Calu3 (cell line): ENCODE results near the gene UCHL3. TPM values are rescaled to one million over a fixed set of nuclear protein-coding genes. Genes with fewer than 3 reads are reported as not detected.

ENCODE experiments used
- BruUV-seq: library from RNA; stranded (reverse); fragments of 400-500 nt; replicated peaks from 2 replicates; lab custom pipeline; 2021; lab: Mats Ljungman, UMichigan
- CTCF ChIA-PET: fragments of 300-600 bp; sonication (Branson Sonifier 250); formaldehyde crosslinking; loops from one replicate; lab custom pipeline; 2022; ENCODE audit warnings: antibody characterized with exemption; lab: Charles Lee
- DNase-seq: peaks from one replicate; pipeline ENCODE4 v3.0.0; 2022
- H3K27ac Mint-ChIP-seq: one replicate; pipeline ENCODE4 v1.8.0; 2022; ENCODE audit warnings: mixed read lengths; ENCODE audit not compliant: unreplicated experiment
- H3K27me3 Mint-ChIP-seq: one replicate; pipeline ENCODE4 v1.8.0; 2022; ENCODE audit warnings: mixed read lengths; ENCODE audit not compliant: unreplicated experiment
- H3K36me3 Mint-ChIP-seq: one replicate; pipeline ENCODE4 v1.8.0; 2022; ENCODE audit warnings: mild to moderate bottlenecking, moderate library complexity, mixed read lengths; ENCODE audit not compliant: insufficient read depth, unreplicated experiment
- H3K4me1 Mint-ChIP-seq: one replicate; pipeline ENCODE4 v1.8.0; 2022; ENCODE audit warnings: mild to moderate bottlenecking, low read depth, mixed read lengths; ENCODE audit not compliant: unreplicated experiment
- H3K4me3 Mint-ChIP-seq: one replicate; pipeline ENCODE4 v1.8.0; 2022; ENCODE audit warnings: mild to moderate bottlenecking, low read depth, moderate library complexity, mixed read lengths; ENCODE audit not compliant: unreplicated experiment
- H3K9me3 Mint-ChIP-seq: one replicate; pipeline ENCODE4 v1.8.0; 2022; ENCODE audit warnings: low read depth, mixed read lengths; ENCODE audit not compliant: unreplicated experiment
- intact Hi-C: fragments of 100-400 bp; cut with micrococcal nuclease; formaldehyde crosslinking; loops from one replicate; pipeline ENCODE4 v1.10.0; 2022; ENCODE audit not compliant: unreplicated experiment
- total RNA-seq: library from RNA; stranded (reverse); gene quantifications from 2 replicates; pipeline ENCODE4 v1.2.3, GENCODE V29; 2022
- TF ChIP-seq, protein P1 (sequence below): fragments of 200-600 bp; IDR thresholded peaks from one replicate; pipeline ENCODE4 v1.8.0; 2022; ENCODE audit warnings: antibody characterized with exemption; ENCODE audit not compliant: unreplicated experiment

The UCHL3 gene
- total RNA-seq, 1 experiment from 2014 or later = 23.2 TPM

DNA sequence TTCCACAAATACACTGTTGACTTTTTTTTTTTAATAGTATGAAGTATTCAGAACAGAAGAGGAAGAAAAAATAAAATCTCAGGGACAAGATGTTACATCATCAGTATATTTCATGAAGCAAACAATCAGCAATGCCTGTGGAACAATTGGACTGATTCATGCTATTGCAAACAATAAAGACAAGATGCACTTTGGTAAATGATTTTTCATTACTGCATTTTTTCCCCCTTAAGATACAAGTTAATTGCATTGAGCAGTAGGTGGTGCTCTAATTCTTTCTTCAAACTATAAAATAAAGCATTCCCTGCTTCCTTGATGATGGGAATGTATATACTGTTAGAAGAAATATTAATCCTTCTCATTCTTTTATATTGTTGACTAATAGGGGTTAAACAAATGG, 17.1 kb downstream of the UCHL3 start:
- DNase-seq = no peak
- Mint-ChIP-seq H3K4me1 (no peaks in the 10 kb centered on the region), H3K36me3 (peaks cover 12% of the 10 kb centered on the region), H3K9me3 (no peaks in the 10 kb centered on the region), H3K27ac (no peak overlapping the region), H3K4me3 (no peak overlapping the region), H3K27me3 (no peaks in the 10 kb centered on the region)
- CTCF ChIA-PET = no interaction called here
- TF ChIP-seq, protein P1, sequence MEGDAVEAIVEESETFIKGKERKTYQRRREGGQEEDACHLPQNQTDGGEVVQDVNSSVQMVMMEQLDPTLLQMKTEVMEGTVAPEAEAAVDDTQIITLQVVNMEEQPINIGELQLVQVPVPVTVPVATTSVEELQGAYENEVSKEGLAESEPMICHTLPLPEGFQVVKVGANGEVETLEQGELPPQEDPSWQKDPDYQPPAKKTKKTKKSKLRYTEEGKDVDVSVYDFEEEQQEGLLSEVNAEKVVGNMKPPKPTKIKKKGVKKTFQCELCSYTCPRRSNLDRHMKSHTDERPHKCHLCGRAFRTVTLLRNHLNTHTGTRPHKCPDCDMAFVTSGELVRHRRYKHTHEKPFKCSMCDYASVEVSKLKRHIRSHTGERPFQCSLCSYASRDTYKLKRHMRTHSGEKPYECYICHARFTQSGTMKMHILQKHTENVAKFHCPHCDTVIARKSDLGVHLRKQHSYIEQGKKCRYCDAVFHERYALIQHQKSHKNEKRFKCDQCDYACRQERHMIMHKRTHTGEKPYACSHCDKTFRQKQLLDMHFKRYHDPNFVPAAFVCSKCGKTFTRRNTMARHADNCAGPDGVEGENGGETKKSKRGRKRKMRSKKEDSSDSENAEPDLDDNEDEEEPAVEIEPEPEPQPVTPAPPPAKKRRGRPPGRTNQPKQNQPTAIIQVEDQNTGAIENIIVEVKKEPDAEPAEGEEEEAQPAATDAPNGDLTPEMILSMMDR = no peak
- intact Hi-C loops = loop anchor here (10.0 kb wide), 1 partner anchor 98 kb away; no protein-coding TSS in a partner anchor
- no TSS peak for BruUV-seq

DNA sequence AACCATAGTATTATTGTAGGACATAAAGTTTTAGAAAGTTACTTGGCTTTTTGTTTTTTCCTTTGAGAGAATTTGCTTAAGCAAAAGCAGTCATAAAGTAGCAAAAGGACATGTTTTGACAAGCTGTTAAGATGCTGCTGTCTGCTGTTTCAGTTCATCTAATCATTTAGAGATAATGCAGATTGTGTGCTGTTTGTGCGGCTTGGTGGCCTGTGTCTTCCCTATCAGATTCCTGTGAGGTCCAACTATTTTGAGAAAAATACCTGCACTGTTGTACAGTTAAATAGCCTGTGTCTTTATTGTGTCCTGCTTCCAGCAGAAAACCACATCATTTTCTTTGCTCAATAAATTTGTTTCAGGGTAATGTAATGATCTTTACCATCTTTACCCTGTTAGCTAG, 20.0 kb downstream of the UCHL3 start:
- BruUV-seq = no TSS peak
- no peak overlapping the region for H3K4me3 Mint-ChIP-seq
- intact Hi-C loops = loop anchor here (10.0 kb wide), 1 partner anchor 95 kb away; no protein-coding TSS in a partner anchor
- H3K36me3 Mint-ChIP-seq = peaks cover 12% of the 10 kb centered on the region
- H3K4me1 Mint-ChIP-seq = no peaks in the 10 kb centered on the region
- H3K27me3 Mint-ChIP-seq = no peaks in the 10 kb centered on the region
- DNase-seq = no peak
- no peak overlapping the region for H3K27ac Mint-ChIP-seq
- no peaks in the 10 kb centered on the region for H3K9me3 Mint-ChIP-seq
- CTCF ChIA-PET = no interaction called here
- TF ChIP-seq, protein P1 = no peak

DNA sequence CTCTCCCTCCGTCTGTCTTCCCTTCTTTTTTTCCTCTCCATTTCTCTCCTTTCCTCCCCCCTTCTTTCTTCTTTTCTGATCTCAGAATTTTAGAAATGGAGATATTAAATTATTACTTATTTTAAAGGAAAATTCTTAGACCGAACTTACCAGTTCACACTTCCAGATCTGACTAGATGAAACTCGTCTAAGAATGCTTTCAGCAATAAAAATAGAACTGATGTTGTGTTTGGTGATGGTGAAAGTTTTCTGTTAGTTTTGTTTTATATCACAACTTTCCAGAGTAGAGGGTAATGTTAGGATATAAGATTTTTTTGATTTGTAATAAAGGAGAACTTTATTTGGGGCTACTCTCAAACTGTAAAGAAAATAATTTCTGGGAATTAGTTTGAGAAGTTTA, 29.9 kb downstream of the UCHL3 start:
- no peaks in the 10 kb centered on the region for H3K9me3 Mint-ChIP-seq
- H3K36me3 Mint-ChIP-seq = no peaks in the 10 kb centered on the region
- no peaks in the 10 kb centered on the region for H3K27me3 Mint-ChIP-seq
- H3K27ac Mint-ChIP-seq = no peak overlapping the region
- TF ChIP-seq, protein P1 = no peak
- DNase-seq = no peak
- BruUV-seq = no TSS peak
- intact Hi-C loops = no loop called here
- no peaks in the 10 kb centered on the region for H3K4me1 Mint-ChIP-seq
- H3K4me3 Mint-ChIP-seq = no peak overlapping the region
- CTCF ChIA-PET = no interaction called here

DNA sequence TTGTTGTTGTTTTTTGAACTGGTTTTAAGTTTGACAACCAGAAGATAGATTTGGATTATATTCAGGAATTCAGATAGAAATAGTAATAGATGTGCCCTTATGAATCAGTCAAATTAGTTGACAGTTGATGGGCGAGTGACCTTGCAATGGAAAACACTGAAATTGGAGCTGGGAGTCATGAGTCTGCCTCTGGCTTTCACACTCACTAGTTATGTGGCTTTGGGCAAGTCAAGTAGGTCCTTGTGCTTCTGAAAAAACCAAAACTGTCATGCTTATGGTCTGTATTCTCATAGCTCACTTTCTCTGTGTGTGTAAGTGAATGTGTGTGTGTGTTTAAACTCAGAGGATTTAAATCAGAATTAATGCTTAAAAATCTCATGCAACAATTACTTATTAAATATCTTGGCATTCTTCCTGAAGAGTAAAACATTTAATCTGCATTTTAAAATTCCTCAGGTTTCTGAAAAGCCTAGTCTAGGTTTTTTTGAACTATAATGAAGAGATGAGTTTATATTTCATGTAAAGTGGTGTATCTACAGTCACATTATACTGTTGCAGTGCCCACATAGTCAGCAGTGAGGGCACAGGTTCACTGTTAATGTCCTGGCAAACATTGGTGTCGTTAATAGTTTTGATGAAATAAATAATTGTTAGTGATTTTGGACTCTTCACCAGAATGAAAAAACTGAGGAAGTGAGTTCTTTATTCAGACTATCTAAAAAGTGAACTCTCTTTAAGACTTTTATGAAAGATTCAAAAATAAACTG, 32.5 kb downstream of the UCHL3 start:
- no peaks in the 10 kb centered on the region for H3K9me3 Mint-ChIP-seq
- no peak for DNase-seq
- intact Hi-C loops = no loop called here
- no peak overlapping the region for H3K27ac Mint-ChIP-seq
- TF ChIP-seq, protein P1 = no peak
- no TSS peak for BruUV-seq
- no peaks in the 10 kb centered on the region for H3K27me3 Mint-ChIP-seq
- H3K36me3 Mint-ChIP-seq = no peaks in the 10 kb centered on the region
- H3K4me1 Mint-ChIP-seq = no peaks in the 10 kb centered on the region
- CTCF ChIA-PET = no interaction called here
- no peak overlapping the region for H3K4me3 Mint-ChIP-seq
